ENCODE measurements around the gene EDNRA. TPM values are rescaled to one million over a fixed set of nuclear protein-coding genes. Genes with fewer than 3 reads are reported as not detected.

EDNRA gene
- total RNA-seq, 1 donor from 2014 or later = 135 TPM

- no peak overlapping the region for H3K27ac Mint-ChIP-seq (ENCODE audit: unreplicated experiment)
- no peaks in the 10 kb centered on the region for H3K27me3 Mint-ChIP-seq (ENCODE audit: low read depth)
- H3K4me3 Mint-ChIP-seq (ENCODE audit: unreplicated experiment) = no peak overlapping the region
- DNase-seq (ENCODE audit: low spot score) = no peak
- H3K4me1 Mint-ChIP-seq (ENCODE audit: low read depth) = peaks cover 9% of the 10 kb centered on the region
- TF ChIP-seq CTCF (IDR thresholded peaks at IDR 0.05) = no peak
- no peaks in the 10 kb centered on the region for H3K36me3 Mint-ChIP-seq (ENCODE audit: low read depth)
- no peaks in the 10 kb centered on the region for H3K9me3 Mint-ChIP-seq (ENCODE audit: low read depth)
Observed at GRCh38 chr4:147456706-147457105, 24.2 kb upstream of the EDNRA start.

- H3K36me3 Mint-ChIP-seq (ENCODE audit: low read depth) = peaks cover 4% of the 10 kb centered on the region
- H3K27ac Mint-ChIP-seq (ENCODE audit: unreplicated experiment) = no peak overlapping the region
- no peak overlapping the region for H3K4me3 Mint-ChIP-seq (ENCODE audit: unreplicated experiment)
- TF ChIP-seq CTCF (IDR thresholded peaks at IDR 0.05) = no peak
- H3K9me3 Mint-ChIP-seq (ENCODE audit: low read depth) = peaks cover 6% of the 10 kb centered on the region
- no peaks in the 10 kb centered on the region for H3K27me3 Mint-ChIP-seq (ENCODE audit: low read depth)
- no peak for DNase-seq (ENCODE audit: low spot score)
- peaks cover 18% of the 10 kb centered on the region for H3K4me1 Mint-ChIP-seq (ENCODE audit: low read depth)
Observed at GRCh38 chr4:147461161-147461560, 19.7 kb upstream of the EDNRA start.

GRCh38 chr4:147463065-147463464 is 17.8 kb upstream of the EDNRA start:
- Mint-ChIP-seq H3K27me3 (ENCODE audit: low read depth) (no peaks in the 10 kb centered on the region), H3K36me3 (ENCODE audit: low read depth) (peaks cover 4% of the 10 kb centered on the region), H3K4me1 (ENCODE audit: low read depth) (peaks cover 18% of the 10 kb centered on the region), H3K4me3 (ENCODE audit: unreplicated experiment) (no peak overlapping the region), H3K27ac (ENCODE audit: unreplicated experiment) (peak overlapping the region; percentile 91), H3K9me3 (ENCODE audit: low read depth) (peaks cover 10% of the 10 kb centered on the region)
- TF ChIP-seq CTCF (IDR thresholded peaks at IDR 0.05) = no peak
- DNase-seq (ENCODE audit: low spot score) = no peak

GRCh38 chr4:147465461-147465860 is 15.4 kb upstream of the EDNRA start:
- peaks cover 18% of the 10 kb centered on the region for H3K4me1 Mint-ChIP-seq (ENCODE audit: low read depth)
- H3K9me3 Mint-ChIP-seq (ENCODE audit: low read depth) = peaks cover 23% of the 10 kb centered on the region
- H3K27me3 Mint-ChIP-seq (ENCODE audit: low read depth) = no peaks in the 10 kb centered on the region
- peaks cover 10% of the 10 kb centered on the region for H3K36me3 Mint-ChIP-seq (ENCODE audit: low read depth)
- no peak overlapping the region for H3K4me3 Mint-ChIP-seq (ENCODE audit: unreplicated experiment)
- TF ChIP-seq CTCF (IDR thresholded peaks at IDR 0.05) = no peak
- no peak overlapping the region for H3K27ac Mint-ChIP-seq (ENCODE audit: unreplicated experiment)
- DNase-seq (ENCODE audit: low spot score) = no peak

- DNase-seq (ENCODE audit: low spot score) = no peak
- Mint-ChIP-seq H3K27ac (ENCODE audit: unreplicated experiment) (no peak overlapping the region), H3K36me3 (ENCODE audit: low read depth) (no peaks in the 10 kb centered on the region), H3K9me3 (ENCODE audit: low read depth) (peaks cover under 1% of the 10 kb centered on the region), H3K27me3 (ENCODE audit: low read depth) (no peaks in the 10 kb centered on the region), H3K4me3 (ENCODE audit: unreplicated experiment) (no peak overlapping the region), H3K4me1 (ENCODE audit: low read depth) (peaks cover 27% of the 10 kb centered on the region)
- no peak for TF ChIP-seq CTCF (IDR thresholded peaks at IDR 0.05)
Observed at GRCh38 chr4:147477439-147477838, 3.5 kb upstream of the EDNRA start.

All from chondrocyte (in vitro differentiated cells).